IMR-90 (cell line): ENCODE results near the gene ATP6V1F. TPM values are rescaled to one million over a fixed set of nuclear protein-coding genes. Genes with fewer than 3 reads are reported as not detected.

Experiments
- ATAC-seq: fragments of 200-7000 bp; cut with Tn5 transposase; 2 replicates; pipeline ENCODE4 v1.9.1; 2020; ENCODE audit warnings: low read depth, mild to moderate bottlenecking, moderate library complexity
- BruUV-seq: library from RNA; stranded (reverse); fragments of 400-500 nt; replicated peaks from 2 replicates; lab custom pipeline; 2021; lab: Mats Ljungman, UMichigan
- CTCF ChIA-PET: fragments of 300-600 bp; formaldehyde crosslinking; extraction: SDS; loops from one replicate; lab custom pipeline; 2021; ENCODE audit warnings: antibody characterized with exemption; lab: Yijun Ruan, JAX
- POLR2A ChIA-PET: fragments of 300-600 bp; sonication (Branson Sonifier 250); formaldehyde crosslinking; loops from one replicate; lab custom pipeline; 2022; ENCODE audit warnings: antibody characterized with exemption; ENCODE audit not compliant: unreplicated experiment; lab: Charles Lee
- DNase-seq: peaks from one replicate; pipeline ENCODE4 v3.0.0; 2013
- H2AFZ ChIP-seq: replicated peaks from 2 replicates; pipeline ENCODE3; 2013; ENCODE audit warnings: low read length, mild to moderate bottlenecking; ENCODE audit not compliant: poor library complexity
- H2AK5ac ChIP-seq: 2 replicates; pipeline ENCODE4 v1.6.1; 2013; ENCODE audit warnings: low read depth, low read length, inconsistent platforms
- H2AK9ac ChIP-seq: replicated peaks from 2 replicates; pipeline ENCODE3; 2013; ENCODE audit warnings: mild to moderate bottlenecking, low read depth, low read length, moderate library complexity; ENCODE audit not compliant: poor library complexity
- H2BK120ac ChIP-seq: 2 replicates; pipeline ENCODE4 v1.6.1; 2013; ENCODE audit warnings: low read depth, low read length, inconsistent platforms
- H2BK15ac ChIP-seq: 3 replicates; pipeline ENCODE4 v1.6.1; 2013; ENCODE audit warnings: low read depth, low read length, inconsistent platforms
- H2BK20ac ChIP-seq: 2 replicates; pipeline ENCODE4 v1.6.1; 2013; ENCODE audit warnings: low read depth, mild to moderate bottlenecking, inconsistent platforms, low read length, moderate library complexity
- H2BK5ac ChIP-seq: 2 replicates; pipeline ENCODE4 v1.6.1; 2013; ENCODE audit warnings: mild to moderate bottlenecking, low read depth, low read length, inconsistent platforms; ENCODE audit not compliant: poor library complexity, severe bottlenecking
- H3K14ac ChIP-seq: replicated peaks from 2 replicates; pipeline ENCODE4 v1.6.1; 2013; ENCODE audit warnings: low read depth, low read length, inconsistent platforms
- H3K18ac ChIP-seq: 2 replicates; pipeline ENCODE4 v1.6.1; 2013; ENCODE audit warnings: low read depth, low read length, control low read depth
- H3K23ac ChIP-seq: 2 replicates; pipeline ENCODE4 v1.6.1; 2013; ENCODE audit warnings: low read depth, low read length, inconsistent platforms
- H3K27ac ChIP-seq: 2 replicates; pipeline ENCODE4 v1.5.1; 2013; ENCODE audit warnings: mild to moderate bottlenecking, control low read depth, low read length; ENCODE audit not compliant: insufficient read depth
- H3K27me3 ChIP-seq: 2 replicates; pipeline ENCODE4 v1.6.1; 2013; ENCODE audit warnings: low read length; ENCODE audit not compliant: control insufficient read depth, insufficient read depth
- H3K36me3 ChIP-seq: 2 replicates; pipeline ENCODE4 v1.6.1; 2013; ENCODE audit warnings: low read length, mixed read lengths; ENCODE audit not compliant: control insufficient read depth, insufficient read depth
- H3K4ac ChIP-seq: 2 replicates; pipeline ENCODE4 v1.6.1; 2013; ENCODE audit warnings: low read depth, low read length, inconsistent platforms
- H3K4me1 ChIP-seq: 2 replicates; pipeline ENCODE4 v1.6.1; 2013; ENCODE audit warnings: low read length, mixed read lengths; ENCODE audit not compliant: control insufficient read depth, insufficient read depth
- H3K4me2 ChIP-seq: 2 replicates; pipeline ENCODE4 v1.6.1; 2013; ENCODE audit warnings: low read depth, mild to moderate bottlenecking, control low read depth, low read length, moderate library complexity
- H3K4me3 ChIP-seq: 2 replicates; pipeline ENCODE4 v1.5.1; 2013; ENCODE audit warnings: low read depth, mild to moderate bottlenecking, control low read depth, low read length, moderate library complexity; ENCODE audit not compliant: insufficient read depth
- H3K56ac ChIP-seq: 2 replicates; pipeline ENCODE4 v1.6.1; 2013; ENCODE audit warnings: low read length, inconsistent platforms; ENCODE audit not compliant: insufficient read depth; ENCODE audit errors: extremely low read depth
- H3K79me1 ChIP-seq, 2 experiments: 2 replicates each; pipeline ENCODE4 v1.6.1; 2013; ENCODE audit warnings: low read length in 2 of 2, inconsistent platforms in 1 of 2, low read depth in 1 of 2
- H3K9ac ChIP-seq: 2 replicates; pipeline ENCODE4 v1.6.1; 2013; ENCODE audit warnings: low read depth, low read length, control low read depth
- H3K9me1 ChIP-seq: 2 replicates; pipeline ENCODE4 v1.6.1; 2013; ENCODE audit warnings: low read length, inconsistent platforms; ENCODE audit not compliant: insufficient read depth
- H3K9me3 ChIP-seq: 2 replicates; pipeline ENCODE4 v1.6.1; 2013; ENCODE audit warnings: low read length; ENCODE audit not compliant: control insufficient read depth, insufficient read depth
- H4K20me1 ChIP-seq: 2 replicates; pipeline ENCODE4 v1.6.1; 2013; ENCODE audit warnings: low read length, inconsistent platforms; ENCODE audit not compliant: insufficient read depth
- H4K5ac ChIP-seq: 2 replicates; pipeline ENCODE4 v1.6.1; 2013; ENCODE audit warnings: mild to moderate bottlenecking, low read depth, low read length, control low read depth
- H4K8ac ChIP-seq, 2 experiments: 2 replicates each; pipeline ENCODE4 v1.6.1; 2013; ENCODE audit warnings: low read depth in 2 of 2, low read length in 2 of 2, control low read depth in 1 of 2, inconsistent platforms in 1 of 2
- H4K91ac ChIP-seq: 2 replicates; pipeline ENCODE4 v1.6.1; 2013; ENCODE audit warnings: low read depth, low read length, inconsistent platforms; ENCODE audit not compliant: insufficient read depth
- BHLHE40 ChIP-seq: fragments of 150-350 bp; IDR thresholded peaks from 2 replicates; pipeline ENCODE4 v1.6.1; 2016; ENCODE audit warnings: mild to moderate bottlenecking, low read depth, low read length
- CEBPB ChIP-seq: IDR thresholded peaks from 2 replicates; pipeline ENCODE4 v1.6.1; 2012; ENCODE audit warnings: low read depth, low read length, improper control_type of control experiment
- ELK1 ChIP-seq: fragments of 150-350 bp; IDR thresholded peaks from 2 replicates; pipeline ENCODE4 v1.6.1; 2016; ENCODE audit warnings: low read depth, mild to moderate bottlenecking, low read length, moderate library complexity, borderline replicate concordance
- MAFK ChIP-seq: IDR thresholded peaks from 2 replicates; pipeline ENCODE4 v1.6.1; 2012; ENCODE audit warnings: low read depth, low read length, improper control_type of control experiment
- MXI1 ChIP-seq: IDR thresholded peaks from 2 replicates; pipeline ENCODE4 v1.6.1; 2012; ENCODE audit warnings: low read depth, mild to moderate bottlenecking, low read length, moderate library complexity, borderline replicate concordance
- USF2 ChIP-seq: fragments of 150-350 bp; IDR thresholded peaks from 2 replicates; pipeline ENCODE4 v1.6.1; 2017; ENCODE audit warnings: mild to moderate bottlenecking, antibody characterized with exemption, low read length, low read depth
- WGBS, 2 experiments: methylation state at CpG; one replicate each; pipeline versions ENCODE4 v1.1.5 to v1.1.7; 2013; ENCODE audit warnings: missing lambda C conversion rate in 2 of 2; ENCODE audit not compliant: insufficient read length in 1 of 2; ENCODE audit errors: extremely low coverage in 2 of 2; 5-methylcytosine and 5-hydroxymethylcytosine counted together
- dilution Hi-C: fragments of 300-500 bp; cut with HindIII; formaldehyde crosslinking; loops from one replicate; pipeline ENCODE4 v1.14.3; 2018; ENCODE audit warnings: low sequenced_read_pairs; ENCODE audit not compliant: unreplicated experiment
- in situ Hi-C: fragments of 300-500 bp; cut with MboI; formaldehyde crosslinking; loops from 3 replicates; pipeline ENCODE4 v1.14.3; 2019; ENCODE audit warnings: low sequenced_read_pairs, inconsistent platforms, mixed read lengths
- intact Hi-C: fragments of 100-400 bp; cut with micrococcal nuclease; formaldehyde crosslinking; loops from 2 replicates; pipeline ENCODE4 v1.10.0; 2022
- polyA plus RNA-seq, 3 experiments: library from polyadenylated mRNA; depleted of rRNA; stranded (reverse); fragments of >200 nt; gene quantifications; 2 replicates each; pipeline ENCODE4 v1.2.3, GENCODE V29; 2012; ENCODE audit warnings: low replicate concordance in 1 of 3
- total RNA-seq: library from RNA; depleted of rRNA; stranded (reverse); fragments of >200 nt; gene quantifications from 2 replicates; pipeline ENCODE4 v1.2.3, GENCODE V29; 2012

Gene ATP6V1F
- total and polyA plus RNA-seq, 2 of the 4 experiments (the other 2 are of a cell fraction): 104 to 321 TPM

DNA sequence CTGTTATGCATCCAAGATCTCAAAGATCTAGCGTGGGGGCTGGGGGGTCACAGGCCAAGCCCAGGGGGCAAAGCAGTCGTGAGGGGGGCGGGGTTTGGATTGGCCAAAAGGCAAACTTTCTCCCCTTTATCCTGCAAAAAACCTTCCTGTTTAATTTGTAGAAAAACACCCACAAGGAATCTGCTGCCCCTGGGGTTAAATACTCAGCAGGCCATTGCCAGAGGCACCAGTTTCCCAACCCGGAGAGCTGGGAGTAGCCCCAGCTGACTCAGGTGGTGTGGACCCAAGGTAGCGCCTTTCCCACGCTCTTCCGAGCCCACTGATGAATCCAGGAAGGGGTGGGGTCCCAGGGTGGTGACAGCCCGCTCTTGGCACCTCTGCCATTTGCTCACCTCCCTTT, 26.5 kb downstream of the ATP6V1F start:
- H3K9ac ChIP-seq: no peak overlapping the region
- no peak overlapping the region for H3K23ac ChIP-seq
- intact Hi-C loops: no loop called here

More for the DNA sequence above, 26.5 kb downstream of the ATP6V1F start:
- Histone ChIP-seq H3K4ac (no peak overlapping the region), H2BK5ac (no peak overlapping the region), H3K4me2 (no peak overlapping the region), H4K8ac (no peak overlapping the region), H3K9me3 (no peaks in the 10 kb centered on the region), H2BK20ac (no peak overlapping the region), H4K91ac (no peak overlapping the region), H2AK9ac (no peak overlapping the region), H2BK120ac (no peak overlapping the region), H3K27me3 (peaks cover 19% of the 10 kb centered on the region), H3K9me1 (no peaks in the 10 kb centered on the region), H2BK15ac (no peak overlapping the region), H3K36me3 (no peaks in the 10 kb centered on the region), H4K20me1 (peaks cover 4% of the 10 kb centered on the region; the same call in 1 of the 2 replicates), H2AK5ac (no peak overlapping the region), H3K14ac (no peak overlapping the region), H2AFZ (no peak overlapping the region), H3K18ac (no peak overlapping the region), H3K4me3 (no peak overlapping the region), H3K27ac (no peak overlapping the region), H4K5ac (no peak overlapping the region), H3K79me1 (no peaks in the 10 kb centered on the region), H3K4me1 (no peaks in the 10 kb centered on the region), H3K56ac (no peak overlapping the region)
- ChIA-PET POLR2A (no interaction called here), CTCF (no interaction called here)
- DNase-seq (no peak), ATAC-seq (no peak)
- in situ Hi-C loops (loop anchor here (25.0 kb wide), 1 partner anchor 427 kb away; the partner anchor contains the start of gene HILPDA), dilution Hi-C loops (no loop called here)
- BruUV-seq: no TSS peak
- WGBS, 2 experiments: 0% methylated on average over 1 of the region's 8 CpGs; no CpG with 5 or more reads in 1 of the 2 experiments
- no peak for TF ChIP-seq USF2
- no peak for TF ChIP-seq MAFK
- TF ChIP-seq MXI1: no peak
- no peak for TF ChIP-seq ELK1
- TF ChIP-seq BHLHE40: no peak
- TF ChIP-seq CEBPB: no peak
